Hepatocyte (in vitro differentiated cells): ENCODE measurements around the gene TARBP2.

Experiments used
- EZH2 ChIP-seq: fragments of 200-600 bp; sonication (generic); IDR thresholded peaks from 2 replicates; pipeline ENCODE4 v1.6.1; 2016; ENCODE audit warnings: antibody characterized with exemption, mild to moderate bottlenecking, borderline replicate concordance
- TF ChIP-seq, protein P1 (sequence below): fragments of 200-600 bp; sonication (generic); IDR thresholded peaks from 2 replicates; pipeline ENCODE4 v1.5.1; 2016; ENCODE audit warnings: antibody characterized with exemption, mild to moderate bottlenecking; ENCODE audit not compliant: poor library complexity

DNA sequence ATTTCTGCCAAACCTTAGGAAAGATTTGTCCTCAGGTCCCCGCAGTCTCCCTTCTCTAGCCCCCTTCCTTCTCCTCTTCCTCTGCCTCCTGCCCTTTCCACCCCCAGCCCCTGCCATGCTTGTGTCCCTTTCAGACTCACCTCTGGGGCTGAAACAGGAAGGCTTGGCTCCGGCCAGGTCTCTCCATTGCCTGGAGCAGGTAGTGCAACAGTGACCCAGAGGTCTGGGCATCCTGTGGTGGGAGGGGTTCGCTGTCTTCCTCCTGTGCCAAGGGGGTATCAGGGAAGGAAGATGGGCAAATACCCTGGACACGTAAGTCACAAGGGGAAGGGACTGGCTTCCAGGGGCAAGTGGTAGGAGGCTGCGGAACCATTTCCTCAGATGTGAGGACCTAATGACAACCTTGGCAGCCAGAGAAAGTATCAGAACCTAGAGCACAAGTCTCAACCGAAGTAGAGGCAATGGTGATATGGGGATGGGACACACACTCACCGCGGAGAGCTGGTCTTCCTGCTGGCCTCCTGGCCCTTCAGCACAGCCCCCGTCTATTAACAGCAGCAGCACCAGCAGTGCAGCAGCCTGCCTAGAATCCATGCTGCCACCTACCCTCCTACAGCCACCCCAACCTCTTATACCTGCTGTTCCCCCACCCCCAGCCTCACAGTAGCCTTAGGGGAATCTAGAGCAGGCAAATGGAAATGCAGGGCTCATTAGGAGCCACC lies 6.0 kb downstream of the TARBP2 start, which contains the start of gene NPFF:
- TF ChIP-seq, protein P1, sequence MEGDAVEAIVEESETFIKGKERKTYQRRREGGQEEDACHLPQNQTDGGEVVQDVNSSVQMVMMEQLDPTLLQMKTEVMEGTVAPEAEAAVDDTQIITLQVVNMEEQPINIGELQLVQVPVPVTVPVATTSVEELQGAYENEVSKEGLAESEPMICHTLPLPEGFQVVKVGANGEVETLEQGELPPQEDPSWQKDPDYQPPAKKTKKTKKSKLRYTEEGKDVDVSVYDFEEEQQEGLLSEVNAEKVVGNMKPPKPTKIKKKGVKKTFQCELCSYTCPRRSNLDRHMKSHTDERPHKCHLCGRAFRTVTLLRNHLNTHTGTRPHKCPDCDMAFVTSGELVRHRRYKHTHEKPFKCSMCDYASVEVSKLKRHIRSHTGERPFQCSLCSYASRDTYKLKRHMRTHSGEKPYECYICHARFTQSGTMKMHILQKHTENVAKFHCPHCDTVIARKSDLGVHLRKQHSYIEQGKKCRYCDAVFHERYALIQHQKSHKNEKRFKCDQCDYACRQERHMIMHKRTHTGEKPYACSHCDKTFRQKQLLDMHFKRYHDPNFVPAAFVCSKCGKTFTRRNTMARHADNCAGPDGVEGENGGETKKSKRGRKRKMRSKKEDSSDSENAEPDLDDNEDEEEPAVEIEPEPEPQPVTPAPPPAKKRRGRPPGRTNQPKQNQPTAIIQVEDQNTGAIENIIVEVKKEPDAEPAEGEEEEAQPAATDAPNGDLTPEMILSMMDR, result no peak
- no peak for TF ChIP-seq EZH2
